Ectodermal cell (in vitro differentiated cells): ENCODE results near the gene FILIP1.

Source experiments
- H3K27ac ChIP-seq: 2 replicates; pipeline ENCODE4 v1.7.0; 2013; ENCODE audit warnings: mild to moderate bottlenecking, low read depth, low read length; ENCODE audit not compliant: insufficient read depth, poor library complexity, severe bottlenecking
- H3K27me3 ChIP-seq: 2 replicates; pipeline ENCODE4 v1.7.0; 2013; ENCODE audit warnings: mild to moderate bottlenecking, low read length; ENCODE audit not compliant: insufficient read depth, control insufficient read depth, poor library complexity, severe bottlenecking
- H3K36me3 ChIP-seq: one replicate; pipeline ENCODE4 v1.7.0; 2013; ENCODE audit warnings: low read length; ENCODE audit not compliant: control insufficient read depth, insufficient read depth
- H3K4me1 ChIP-seq: one replicate; pipeline ENCODE4 v1.7.0; 2013; ENCODE audit warnings: low read length; ENCODE audit not compliant: control insufficient read depth, insufficient read depth
- H3K4me3 ChIP-seq: 2 replicates; pipeline ENCODE4 v1.7.0; 2013; ENCODE audit warnings: low read depth, low read length, control low read depth; ENCODE audit not compliant: insufficient read depth
- H3K9me3 ChIP-seq: 2 replicates; pipeline ENCODE4 v1.7.0; 2013; ENCODE audit warnings: mild to moderate bottlenecking, low read length, moderate library complexity; ENCODE audit not compliant: control insufficient read depth
- WGBS, 2 experiments: methylation state at CpG; one replicate each; pipeline ENCODE4 v1.1.7; 2013; ENCODE audit warnings: missing lambda C conversion rate in 2 of 2; 5-methylcytosine and 5-hydroxymethylcytosine counted together

The FILIP1 gene

DNA sequence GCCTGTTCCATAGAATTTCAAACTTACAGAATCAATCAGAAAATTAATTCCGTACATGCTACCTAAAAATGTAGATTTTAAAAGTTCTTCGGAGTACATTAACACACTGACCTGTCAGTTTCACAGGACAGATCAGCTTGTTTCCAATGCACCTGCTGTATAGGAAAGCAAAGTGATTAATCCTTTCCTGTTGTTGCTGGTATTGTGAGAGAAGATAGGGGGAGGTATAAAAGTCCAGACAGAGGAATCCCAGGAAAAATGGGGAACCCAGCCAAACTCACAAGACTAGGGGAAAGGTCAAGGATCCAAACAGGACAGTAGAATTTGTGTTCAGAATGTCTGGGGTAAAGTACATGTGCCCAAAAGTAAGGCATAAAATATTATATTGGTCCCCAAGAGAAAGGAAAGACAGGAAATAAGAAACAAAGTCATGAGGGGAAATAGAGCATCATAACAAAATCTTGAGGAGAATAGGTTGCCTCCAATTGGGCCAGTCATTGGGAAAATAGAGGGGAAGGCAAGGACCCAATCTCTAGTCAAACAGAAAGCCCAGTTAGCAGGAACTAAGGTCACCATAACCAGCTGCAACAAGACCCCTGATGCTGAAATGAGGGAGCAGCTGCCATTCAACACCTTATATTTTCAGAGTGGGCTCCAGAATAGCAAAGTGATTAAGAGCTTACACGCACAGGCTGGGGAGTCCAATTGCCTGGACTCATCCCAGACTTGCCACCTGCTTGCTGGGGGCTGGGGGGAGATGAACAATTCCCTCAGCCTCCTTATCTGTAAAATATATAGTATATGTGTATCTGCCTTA is 10.3 kb downstream of the FILIP1 start:
- H3K4me1 ChIP-seq: peaks cover 10% of the 10 kb centered on the region
- H3K27ac ChIP-seq: no peak overlapping the region
- no peaks in the 10 kb centered on the region for H3K9me3 ChIP-seq
- 93 to 100% methylated on average over 2 to 3 of the region's 3 CpGs for WGBS, 2 experiments
- H3K27me3 ChIP-seq: no peaks in the 10 kb centered on the region
- no peaks in the 10 kb centered on the region for H3K36me3 ChIP-seq
- H3K4me3 ChIP-seq: no peak overlapping the region

DNA sequence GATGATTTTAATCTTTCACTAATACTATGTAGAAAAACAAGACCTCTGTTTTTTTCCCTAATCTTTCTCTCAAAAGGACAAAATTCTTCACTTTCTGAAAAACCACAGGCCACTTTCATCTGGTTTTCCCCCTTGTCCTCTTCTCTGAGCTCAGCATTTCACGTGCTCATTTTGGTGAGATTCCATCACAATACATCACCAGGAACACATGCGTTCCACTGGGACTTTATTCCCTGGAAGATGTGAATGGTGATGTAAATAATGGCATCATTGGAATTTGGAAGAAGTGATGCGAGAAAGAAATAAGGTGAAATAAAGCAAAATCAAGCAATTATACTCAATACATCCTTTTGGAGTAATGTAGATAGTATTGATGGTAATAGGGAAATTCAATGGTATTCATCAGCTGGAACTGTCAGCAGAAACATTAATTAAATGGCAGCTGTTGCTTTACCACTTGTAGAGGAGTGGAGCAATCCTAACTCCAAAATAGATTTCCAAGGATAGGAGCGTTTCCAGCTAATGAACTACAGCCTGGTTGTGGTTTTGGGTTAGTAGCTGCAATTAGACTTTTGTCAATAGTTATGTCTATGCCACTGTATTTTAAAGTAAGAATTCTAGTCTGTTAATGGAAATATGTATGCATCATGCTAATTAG is 11.5 kb downstream of the FILIP1 start:
- H3K9me3 ChIP-seq: no peaks in the 10 kb centered on the region
- H3K27me3 ChIP-seq: no peaks in the 10 kb centered on the region
- peaks cover 6% of the 10 kb centered on the region for H3K4me1 ChIP-seq
- WGBS, 2 experiments: 67 to 77% methylated on average over 2 to 4 of the region's 4 CpGs
- H3K4me3 ChIP-seq: no peak overlapping the region
- H3K36me3 ChIP-seq: no peaks in the 10 kb centered on the region
- H3K27ac ChIP-seq: no peak overlapping the region

DNA sequence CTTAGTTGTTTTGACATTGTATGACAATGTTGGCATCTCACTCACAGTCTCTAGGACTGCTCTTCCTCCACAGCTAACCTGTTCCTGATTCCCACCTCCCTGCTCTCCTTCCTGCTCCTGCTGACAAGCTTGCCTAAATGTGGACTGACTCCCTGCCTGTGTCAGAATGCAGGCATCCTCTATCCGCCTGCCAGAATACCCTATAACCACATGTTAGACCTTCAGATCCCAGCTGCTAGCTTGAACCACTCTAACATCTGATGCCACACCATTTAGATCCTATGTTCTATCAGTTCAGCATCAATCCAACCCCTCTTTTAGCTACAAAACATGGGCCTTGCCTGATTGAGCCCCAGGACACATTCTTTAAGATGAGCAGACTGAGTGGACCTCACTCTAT is 12.2 kb downstream of the FILIP1 start:
- Histone ChIP-seq H3K9me3 (no peaks in the 10 kb centered on the region), H3K36me3 (no peaks in the 10 kb centered on the region), H3K27ac (no peak overlapping the region), H3K4me1 (peaks cover 6% of the 10 kb centered on the region), H3K27me3 (no peaks in the 10 kb centered on the region), H3K4me3 (no peak overlapping the region)
- WGBS, 2 experiments: 60 to 69% methylated on average over 1 of the region's 1 CpG

DNA sequence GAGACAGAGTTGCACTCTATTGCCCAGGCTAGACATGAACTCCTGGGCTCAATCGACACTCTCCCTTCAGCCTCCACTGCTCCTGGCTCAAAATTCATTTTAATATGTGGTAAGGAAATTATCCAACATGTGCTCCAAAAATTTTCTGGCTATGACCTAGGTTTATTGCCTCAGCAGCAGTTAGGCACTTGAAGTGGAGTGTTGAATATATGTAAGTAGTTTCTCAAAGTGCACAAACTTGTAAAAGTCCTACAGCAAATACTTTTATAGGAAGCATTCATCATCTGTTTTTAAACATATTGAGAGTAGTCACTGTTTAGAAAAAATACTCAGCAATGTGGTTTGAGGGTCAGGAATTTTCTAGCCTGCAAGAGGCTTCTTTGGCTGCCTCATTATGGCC is 13.2 kb downstream of the FILIP1 start:
- Histone ChIP-seq H3K4me3 (no peak overlapping the region), H3K9me3 (no peaks in the 10 kb centered on the region), H3K4me1 (peaks cover 6% of the 10 kb centered on the region), H3K27me3 (no peaks in the 10 kb centered on the region), H3K27ac (no peak overlapping the region), H3K36me3 (no peaks in the 10 kb centered on the region)
- WGBS, 2 experiments: 100% methylated on average over 1 of the region's 1 CpG; no CpG with 5 or more reads in 1 of the 2 experiments

DNA sequence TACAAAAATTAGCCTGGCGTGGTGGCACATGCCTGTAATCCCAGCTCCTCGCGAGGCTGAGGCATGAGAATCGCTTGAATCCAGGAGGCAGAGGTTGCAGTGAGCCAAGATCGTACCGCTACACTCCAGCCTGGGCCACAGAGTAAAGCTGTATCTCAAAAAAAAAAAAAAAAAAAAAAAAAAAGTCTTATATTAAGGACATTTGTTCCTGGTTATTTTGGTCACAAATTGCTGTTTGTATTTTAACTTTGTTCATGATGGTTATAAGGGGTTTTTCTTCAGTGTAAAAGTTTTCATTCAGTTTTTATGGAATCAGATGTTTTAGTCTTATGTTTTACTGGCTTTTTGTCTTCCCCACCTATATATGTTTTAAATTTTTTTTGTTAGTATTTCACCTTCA is 13.9 kb downstream of the FILIP1 start:
- H3K4me1 ChIP-seq: peaks cover 6% of the 10 kb centered on the region

DNA sequence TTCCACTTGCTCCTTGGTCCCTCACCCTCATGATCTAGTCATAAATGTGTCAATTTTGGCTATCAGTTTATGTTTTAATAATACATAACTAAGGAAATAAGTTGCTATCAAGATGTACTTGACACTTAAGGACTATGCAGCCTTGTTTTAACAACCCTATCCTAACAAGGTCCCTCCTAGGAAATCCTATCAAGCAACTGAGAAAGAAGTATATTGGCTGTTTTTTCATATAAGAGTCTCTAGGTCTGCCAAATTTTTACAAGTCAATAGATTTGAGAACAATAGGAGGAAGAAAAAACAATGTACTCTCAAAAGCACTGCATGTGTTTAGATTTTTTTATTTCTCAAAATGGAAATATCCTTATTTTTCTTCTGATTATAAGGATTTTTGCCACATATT is 14.7 kb downstream of the FILIP1 start:
- Histone ChIP-seq H3K9me3 (no peaks in the 10 kb centered on the region), H3K4me3 (no peak overlapping the region), H3K27me3 (no peaks in the 10 kb centered on the region), H3K36me3 (no peaks in the 10 kb centered on the region), H3K27ac (no peak overlapping the region), H3K4me1 (peaks cover 6% of the 10 kb centered on the region)

More for the DNA sequence above, 13.9 kb downstream of the FILIP1 start:
- no peak overlapping the region for H3K27ac ChIP-seq
- no peaks in the 10 kb centered on the region for H3K36me3 ChIP-seq
- WGBS, 2 experiments: 89 to 96% methylated on average over 5 to 6 of the region's 6 CpGs
- no peaks in the 10 kb centered on the region for H3K27me3 ChIP-seq
- H3K4me3 ChIP-seq: no peak overlapping the region
- H3K9me3 ChIP-seq: no peaks in the 10 kb centered on the region

DNA sequence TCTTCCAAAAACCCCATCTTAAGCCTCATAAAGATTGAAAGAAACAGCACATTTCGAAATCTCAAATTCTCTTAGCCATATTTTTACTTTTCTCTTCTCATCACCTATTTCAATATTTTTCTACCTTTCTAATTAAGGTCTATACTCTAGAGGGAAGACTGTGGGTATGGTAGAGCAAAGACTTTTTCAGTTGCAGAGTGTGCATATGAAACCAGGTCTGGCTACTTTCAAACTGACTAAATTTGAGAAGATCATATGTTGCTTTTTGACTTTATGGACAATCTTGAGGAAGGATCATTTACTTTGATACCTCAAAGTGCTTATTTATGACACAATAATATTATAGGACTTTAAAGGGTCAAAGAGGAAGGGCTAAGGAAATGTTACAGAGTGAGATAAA is 20.7 kb downstream of the FILIP1 start:
- Histone ChIP-seq H3K9me3 (no peaks in the 10 kb centered on the region), H3K27me3 (no peaks in the 10 kb centered on the region), H3K4me3 (no peak overlapping the region), H3K36me3 (no peaks in the 10 kb centered on the region), H3K27ac (no peak overlapping the region), H3K4me1 (peaks cover under 1% of the 10 kb centered on the region)
- WGBS, 2 experiments: 90% methylated on average over 1 of the region's 1 CpG

DNA sequence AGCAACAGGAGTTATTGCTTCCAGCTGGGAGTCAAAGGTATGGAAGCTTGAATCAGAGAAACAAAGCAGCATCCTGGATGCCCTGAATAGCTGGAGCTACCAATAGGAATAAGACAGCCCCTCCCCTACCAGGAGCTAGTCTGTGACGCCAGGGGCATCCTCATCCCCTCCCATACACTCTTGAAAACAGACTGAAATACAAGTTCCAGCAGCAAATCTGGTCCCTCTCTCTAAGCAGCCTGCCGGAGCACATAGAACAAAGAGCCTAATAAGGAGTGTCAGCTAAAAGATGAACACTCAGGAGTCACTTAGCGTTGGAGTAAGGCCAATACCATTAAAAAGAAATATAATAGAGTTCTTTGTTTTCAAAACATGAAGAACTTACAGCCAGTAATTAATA is 25.6 kb downstream of the FILIP1 start:
- Histone ChIP-seq H3K27me3 (no peaks in the 10 kb centered on the region), H3K9me3 (no peaks in the 10 kb centered on the region), H3K4me1 (peaks cover 7% of the 10 kb centered on the region), H3K4me3 (no peak overlapping the region), H3K27ac (no peak overlapping the region), H3K36me3 (no peaks in the 10 kb centered on the region)
- 62% methylated on average over 2 to 3 of the region's 3 CpGs for WGBS, 2 experiments

DNA sequence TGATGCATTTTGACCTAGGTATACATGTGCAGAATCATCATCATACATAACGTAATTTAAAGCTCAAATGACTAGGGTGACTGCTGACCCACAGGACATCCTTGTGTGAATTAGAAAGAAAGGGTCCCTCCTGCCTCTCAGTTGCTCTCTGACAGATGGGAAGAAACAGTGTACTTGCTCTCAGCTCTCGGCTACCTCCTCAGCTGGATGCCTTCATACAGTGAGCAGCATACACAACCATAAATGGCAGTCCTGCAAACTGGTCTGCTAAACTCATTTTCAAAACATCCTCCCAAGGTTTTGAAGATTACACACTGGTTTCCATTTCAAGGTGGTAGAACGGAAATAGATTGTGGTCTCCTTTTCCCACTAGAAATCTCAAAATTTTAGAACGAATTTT is 26.3 kb downstream of the FILIP1 start:
- Histone ChIP-seq H3K4me3 (no peak overlapping the region), H3K27me3 (no peaks in the 10 kb centered on the region), H3K4me1 (peaks cover 7% of the 10 kb centered on the region), H3K27ac (no peak overlapping the region), H3K36me3 (no peaks in the 10 kb centered on the region), H3K9me3 (no peaks in the 10 kb centered on the region)
- 82 to 90% methylated on average over 4 of the region's 4 CpGs for WGBS, 2 experiments

DNA sequence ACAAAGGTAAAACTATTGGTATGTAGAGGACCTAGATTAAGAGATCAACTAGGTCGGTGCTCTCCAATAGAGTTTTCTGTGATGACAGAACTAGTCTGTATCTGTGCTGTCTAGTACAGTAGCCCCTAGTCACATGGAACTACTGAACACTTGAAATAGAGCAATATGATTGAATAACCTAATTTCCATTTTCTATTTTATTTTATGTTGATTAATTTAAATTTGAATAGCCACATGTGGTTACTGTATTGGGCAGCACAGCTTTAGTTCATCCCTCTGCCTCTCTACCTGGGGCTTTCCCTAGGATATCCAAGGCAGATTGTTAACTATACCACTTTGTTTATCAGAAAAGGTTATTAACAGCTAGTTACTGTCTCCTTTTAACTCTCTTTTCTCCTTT is 27.0 kb downstream of the FILIP1 start:
- Histone ChIP-seq H3K4me3 (no peak overlapping the region), H3K9me3 (no peaks in the 10 kb centered on the region), H3K4me1 (peaks cover 7% of the 10 kb centered on the region), H3K27ac (no peak overlapping the region), H3K27me3 (no peaks in the 10 kb centered on the region), H3K36me3 (no peaks in the 10 kb centered on the region)
- 93 to 100% methylated on average over 1 of the region's 1 CpG for WGBS, 2 experiments
